ENCODE data around the gene UBN1. TPM values are rescaled to one million over a fixed set of nuclear protein-coding genes. Genes with fewer than 3 reads are reported as not detected.

The UBN1 gene
- total RNA-seq, 2 experiments from 2014 or later, result 45.7 to 45.8 TPM

DNA sequence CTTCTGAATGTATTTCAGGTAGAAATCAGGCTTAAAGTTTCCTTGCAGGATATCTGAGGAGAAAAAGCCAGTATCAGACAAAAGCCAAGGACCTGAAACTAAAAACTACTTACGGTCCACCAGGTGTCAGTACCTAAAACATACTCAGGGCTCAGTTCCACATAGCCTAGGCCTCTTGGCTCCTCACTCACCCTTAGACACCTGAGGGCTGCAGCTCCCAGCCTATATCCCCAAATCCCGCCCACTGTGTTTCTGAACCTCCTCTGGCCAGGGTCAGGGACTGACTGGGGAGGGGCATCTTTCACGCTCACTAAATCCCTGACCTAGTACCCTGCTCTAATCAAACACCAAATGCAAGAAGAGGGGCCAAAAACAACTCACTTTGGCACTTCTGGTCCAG is 36.0 kb upstream of the UBN1 start:
- H3K27me3 Mint-ChIP-seq, result no peaks in the 10 kb centered on the region
- Histone ChIP-seq H3K9me3 (ENCODE audit: control insufficient read depth in 1 of 2, insufficient read depth in 1 of 2, low read length in 2 of 2) (no peaks in the 10 kb centered on the region), H3K36me3 (ENCODE audit: insufficient read depth, low read length) (peaks cover 65% of the 10 kb centered on the region), H3K27me3 (ENCODE audit: control insufficient read depth in 1 of 2, insufficient read depth in 2 of 2, low read length in 2 of 2) (no peaks in the 10 kb centered on the region), H3K4me3 (ENCODE audit: low read length) (no peak overlapping the region), H3K4me1 (ENCODE audit: insufficient read depth, low read length) (no peaks in the 10 kb centered on the region), H3K27ac (ENCODE audit: low read depth in 1 of 2, low read length in 2 of 2) (no peak overlapping the region)
- H3K4me1 Mint-ChIP-seq (ENCODE audit: low read depth), result no peaks in the 10 kb centered on the region
- H3K4me3 Mint-ChIP-seq, result no peak overlapping the region
- TF ChIP-seq, protein P1, sequence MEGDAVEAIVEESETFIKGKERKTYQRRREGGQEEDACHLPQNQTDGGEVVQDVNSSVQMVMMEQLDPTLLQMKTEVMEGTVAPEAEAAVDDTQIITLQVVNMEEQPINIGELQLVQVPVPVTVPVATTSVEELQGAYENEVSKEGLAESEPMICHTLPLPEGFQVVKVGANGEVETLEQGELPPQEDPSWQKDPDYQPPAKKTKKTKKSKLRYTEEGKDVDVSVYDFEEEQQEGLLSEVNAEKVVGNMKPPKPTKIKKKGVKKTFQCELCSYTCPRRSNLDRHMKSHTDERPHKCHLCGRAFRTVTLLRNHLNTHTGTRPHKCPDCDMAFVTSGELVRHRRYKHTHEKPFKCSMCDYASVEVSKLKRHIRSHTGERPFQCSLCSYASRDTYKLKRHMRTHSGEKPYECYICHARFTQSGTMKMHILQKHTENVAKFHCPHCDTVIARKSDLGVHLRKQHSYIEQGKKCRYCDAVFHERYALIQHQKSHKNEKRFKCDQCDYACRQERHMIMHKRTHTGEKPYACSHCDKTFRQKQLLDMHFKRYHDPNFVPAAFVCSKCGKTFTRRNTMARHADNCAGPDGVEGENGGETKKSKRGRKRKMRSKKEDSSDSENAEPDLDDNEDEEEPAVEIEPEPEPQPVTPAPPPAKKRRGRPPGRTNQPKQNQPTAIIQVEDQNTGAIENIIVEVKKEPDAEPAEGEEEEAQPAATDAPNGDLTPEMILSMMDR (IDR thresholded peaks at IDR 0.05), result no peak
- intact Hi-C loops (cut with DNase I, micrococcal nuclease), result no loop called here
- peaks cover 71% of the 10 kb centered on the region for H3K36me3 Mint-ChIP-seq (ENCODE audit: low read depth)
- H3K27ac Mint-ChIP-seq, result no peak overlapping the region
- ChIA-PET POLR2A (interaction anchor here (1.4 kb wide), 1 partner anchor 9 kb away, joined by 3 read pairs; the partner anchor contains the start of gene ROGDI), CTCF (no interaction called here)
- no peaks in the 10 kb centered on the region for H3K9me3 Mint-ChIP-seq
- DNase-seq (no peak), ATAC-seq (ENCODE audit: poor library complexity) (no peak)

DNA sequence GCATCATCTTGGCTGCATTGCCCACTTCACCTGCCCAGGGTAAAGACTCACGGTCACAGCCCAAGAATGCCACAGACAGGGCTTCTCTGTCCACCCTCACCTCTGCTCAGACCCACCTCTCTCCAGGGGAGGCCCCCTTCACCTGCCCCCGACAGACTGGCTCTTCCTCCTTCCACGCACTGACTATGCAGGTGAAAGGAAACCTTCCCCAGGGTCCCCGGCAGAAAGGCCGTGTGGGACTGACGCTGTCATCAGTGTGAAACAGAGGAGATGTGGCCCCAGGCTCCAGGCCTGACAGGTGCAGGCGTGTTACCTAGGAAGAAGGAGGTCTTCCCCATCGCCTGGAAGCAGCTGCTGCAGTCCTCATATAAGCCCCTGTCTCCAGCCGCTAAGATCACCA is 35.5 kb upstream of the UBN1 start:
- Histone ChIP-seq H3K27ac (ENCODE audit: low read depth in 1 of 2, low read length in 2 of 2) (no peak overlapping the region), H3K9me3 (ENCODE audit: control insufficient read depth in 1 of 2, insufficient read depth in 1 of 2, low read length in 2 of 2) (no peaks in the 10 kb centered on the region), H3K4me1 (ENCODE audit: insufficient read depth, low read length) (no peaks in the 10 kb centered on the region), H3K36me3 (ENCODE audit: insufficient read depth, low read length) (peaks cover 66% of the 10 kb centered on the region), H3K4me3 (ENCODE audit: low read length) (no peak overlapping the region), H3K27me3 (ENCODE audit: control insufficient read depth in 1 of 2, insufficient read depth in 2 of 2, low read length in 2 of 2) (no peaks in the 10 kb centered on the region)
- Mint-ChIP-seq H3K27ac (no peak overlapping the region), H3K4me1 (ENCODE audit: low read depth) (no peaks in the 10 kb centered on the region), H3K9me3 (no peaks in the 10 kb centered on the region), H3K27me3 (no peaks in the 10 kb centered on the region), H3K4me3 (no peak overlapping the region), H3K36me3 (ENCODE audit: low read depth) (peaks cover 74% of the 10 kb centered on the region)
- no peak for DNase-seq
- POLR2A ChIA-PET, result no interaction called here
- CTCF ChIA-PET, result no interaction called here
- ATAC-seq (ENCODE audit: poor library complexity), result no peak
- intact Hi-C loops (cut with DNase I, micrococcal nuclease), result no loop called here
- TF ChIP-seq, protein P1 (IDR thresholded peaks at IDR 0.05), result no peak

DNA sequence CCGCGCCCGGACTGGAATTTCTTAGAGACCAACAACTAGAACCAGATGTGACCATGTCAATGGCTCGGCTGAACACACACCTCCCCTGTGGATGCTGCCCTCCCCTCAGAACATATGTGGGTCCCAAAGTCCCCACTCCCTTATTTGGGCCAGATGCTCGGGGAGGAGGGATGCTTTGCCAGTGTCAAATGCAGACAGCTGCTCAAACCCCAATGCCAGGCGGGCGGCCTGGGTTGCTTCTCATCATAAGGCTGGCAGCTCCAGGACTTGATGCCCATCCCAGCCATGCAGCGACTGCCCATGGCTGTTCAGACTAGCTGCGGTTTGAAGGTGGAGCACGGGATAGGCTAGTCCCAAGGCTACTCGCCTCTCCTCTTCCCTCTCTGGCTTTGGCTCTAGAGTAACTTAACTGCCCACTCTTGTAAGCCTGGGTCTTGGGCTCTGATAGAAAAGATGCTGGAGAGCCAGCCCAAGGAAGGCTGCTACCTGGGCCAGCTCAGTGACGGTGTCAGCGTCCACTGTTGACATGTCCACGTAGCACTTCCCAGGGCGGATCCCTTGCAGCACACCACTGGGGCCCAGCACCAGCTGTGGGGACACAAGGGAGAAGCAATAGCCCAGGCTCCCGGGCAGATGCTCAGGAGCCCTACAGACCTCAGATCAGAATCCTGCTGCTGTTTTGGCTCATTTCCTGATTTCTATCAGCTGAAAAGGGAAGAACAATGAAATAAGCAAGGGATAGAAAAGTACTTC is 33.9 kb upstream of the UBN1 start:
- intact Hi-C loops (cut with DNase I, micrococcal nuclease), result no loop called here
- Histone ChIP-seq H3K36me3 (ENCODE audit: insufficient read depth, low read length) (peaks cover 66% of the 10 kb centered on the region), H3K9me3 (ENCODE audit: control insufficient read depth in 1 of 2, insufficient read depth in 1 of 2, low read length in 2 of 2) (no peaks in the 10 kb centered on the region), H3K27me3 (ENCODE audit: control insufficient read depth in 1 of 2, insufficient read depth in 2 of 2, low read length in 2 of 2) (no peaks in the 10 kb centered on the region), H3K4me1 (ENCODE audit: insufficient read depth, low read length) (no peaks in the 10 kb centered on the region), H3K4me3 (ENCODE audit: low read length) (no peak overlapping the region), H3K27ac (ENCODE audit: low read depth in 1 of 2, low read length in 2 of 2) (no peak overlapping the region)
- H3K27me3 Mint-ChIP-seq, result no peaks in the 10 kb centered on the region
- ATAC-seq (ENCODE audit: poor library complexity) (no peak), DNase-seq (no peak)
- H3K4me3 Mint-ChIP-seq, result no peak overlapping the region
- H3K4me1 Mint-ChIP-seq (ENCODE audit: low read depth), result no peaks in the 10 kb centered on the region
- TF ChIP-seq, protein P1 (IDR thresholded peaks at IDR 0.05), result no peak
- POLR2A ChIA-PET, result interaction anchor here (1.7 kb wide), 1 partner anchor 11 kb away, joined by 4 read pairs; the partner anchor contains the start of gene ROGDI
- H3K36me3 Mint-ChIP-seq (ENCODE audit: low read depth), result peaks cover 74% of the 10 kb centered on the region
- H3K9me3 Mint-ChIP-seq, result no peaks in the 10 kb centered on the region
- CTCF ChIA-PET, result no interaction called here
- no peak overlapping the region for H3K27ac Mint-ChIP-seq

Data from CD4-positive, alpha-beta T cell (primary cell).